Measurements from ENCODE around the gene CIZ1.
"Not testable (repeated sequence)": the region's sequence is repeated elsewhere in the genome, so short reads cannot be mapped to it uniquely, and the experiment has no call there.

The CIZ1 gene, protein sequence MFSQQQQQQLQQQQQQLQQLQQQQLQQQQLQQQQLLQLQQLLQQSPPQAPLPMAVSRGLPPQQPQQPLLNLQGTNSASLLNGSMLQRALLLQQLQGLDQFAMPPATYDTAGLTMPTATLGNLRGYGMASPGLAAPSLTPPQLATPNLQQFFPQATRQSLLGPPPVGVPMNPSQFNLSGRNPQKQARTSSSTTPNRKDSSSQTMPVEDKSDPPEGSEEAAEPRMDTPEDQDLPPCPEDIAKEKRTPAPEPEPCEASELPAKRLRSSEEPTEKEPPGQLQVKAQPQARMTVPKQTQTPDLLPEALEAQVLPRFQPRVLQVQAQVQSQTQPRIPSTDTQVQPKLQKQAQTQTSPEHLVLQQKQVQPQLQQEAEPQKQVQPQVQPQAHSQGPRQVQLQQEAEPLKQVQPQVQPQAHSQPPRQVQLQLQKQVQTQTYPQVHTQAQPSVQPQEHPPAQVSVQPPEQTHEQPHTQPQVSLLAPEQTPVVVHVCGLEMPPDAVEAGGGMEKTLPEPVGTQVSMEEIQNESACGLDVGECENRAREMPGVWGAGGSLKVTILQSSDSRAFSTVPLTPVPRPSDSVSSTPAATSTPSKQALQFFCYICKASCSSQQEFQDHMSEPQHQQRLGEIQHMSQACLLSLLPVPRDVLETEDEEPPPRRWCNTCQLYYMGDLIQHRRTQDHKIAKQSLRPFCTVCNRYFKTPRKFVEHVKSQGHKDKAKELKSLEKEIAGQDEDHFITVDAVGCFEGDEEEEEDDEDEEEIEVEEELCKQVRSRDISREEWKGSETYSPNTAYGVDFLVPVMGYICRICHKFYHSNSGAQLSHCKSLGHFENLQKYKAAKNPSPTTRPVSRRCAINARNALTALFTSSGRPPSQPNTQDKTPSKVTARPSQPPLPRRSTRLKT

DNA sequence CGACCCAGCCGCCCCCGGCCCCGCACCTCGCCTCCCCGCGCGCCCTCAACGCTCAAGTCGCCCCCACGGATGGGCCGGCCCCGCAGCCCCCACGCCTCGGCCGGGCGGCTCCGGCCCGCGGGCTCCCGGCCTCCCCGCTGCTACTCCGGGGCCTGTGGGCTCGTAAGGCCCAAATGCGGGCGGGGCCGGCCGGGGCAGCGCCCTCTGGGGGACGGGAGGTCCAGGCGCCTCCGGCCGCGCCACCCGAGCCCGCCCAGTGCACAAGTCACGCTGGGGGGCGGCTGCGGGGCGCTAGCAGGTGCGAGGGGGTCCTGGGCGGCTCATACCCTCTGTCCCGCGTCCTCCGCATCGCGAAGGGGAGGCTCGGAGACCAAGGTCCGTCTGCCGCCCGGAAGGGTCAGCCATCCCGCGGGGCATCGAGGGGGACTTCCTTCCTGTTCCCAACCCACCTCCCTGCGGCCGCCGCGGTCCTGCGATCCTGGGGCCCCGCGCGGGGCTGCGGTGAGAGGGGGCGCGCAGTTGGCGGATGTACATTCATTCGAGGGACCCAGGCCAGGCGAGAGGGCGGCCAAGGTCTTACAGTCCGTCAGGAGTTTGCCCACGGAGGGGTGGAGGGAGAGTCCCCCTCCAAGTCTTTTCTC is at the start of gene CIZ1:
Gene CIZ1 (minus strand): TSS at position 167 of the 641 bp plus-strand sequence. CDS start 715 bp downstream, outside the sequence.
- peak; percentile 64 to 76 for DNase-seq

DNA sequence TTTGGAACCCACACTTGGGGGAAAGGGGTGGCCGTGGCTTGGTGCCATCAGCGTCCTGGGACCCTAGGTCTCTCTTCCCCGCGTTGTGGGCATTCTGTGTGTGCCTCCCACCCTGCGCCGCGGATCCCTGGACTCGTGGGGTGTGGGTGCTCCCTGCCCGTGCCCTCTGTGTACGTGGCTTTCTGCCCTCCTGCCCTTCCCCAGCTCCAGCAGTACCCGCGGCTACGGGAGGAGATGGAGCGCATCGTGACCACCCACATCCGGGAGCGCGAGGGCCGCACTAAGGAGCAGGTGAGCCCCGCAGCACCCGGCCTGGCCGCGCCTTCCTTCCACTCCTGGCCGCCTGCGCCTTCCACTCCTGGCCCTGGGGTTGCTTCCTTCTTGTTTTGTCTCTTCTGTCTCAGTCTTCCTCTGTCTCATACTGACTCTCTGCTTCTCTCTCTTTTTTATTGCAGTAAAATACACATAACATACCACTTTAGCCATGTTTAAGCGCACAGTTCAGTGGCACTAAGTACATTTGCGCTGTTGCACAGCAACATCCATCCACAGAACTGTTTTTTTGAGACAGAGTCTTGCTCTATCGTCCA is 42.5 kb upstream of the CIZ1 start:
- no peak for DNase-seq

- DNase-seq, result no peak
Observed at GRCh38 chr9:128232528-128233428, 41.4 kb upstream of the CIZ1 start.

DNA sequence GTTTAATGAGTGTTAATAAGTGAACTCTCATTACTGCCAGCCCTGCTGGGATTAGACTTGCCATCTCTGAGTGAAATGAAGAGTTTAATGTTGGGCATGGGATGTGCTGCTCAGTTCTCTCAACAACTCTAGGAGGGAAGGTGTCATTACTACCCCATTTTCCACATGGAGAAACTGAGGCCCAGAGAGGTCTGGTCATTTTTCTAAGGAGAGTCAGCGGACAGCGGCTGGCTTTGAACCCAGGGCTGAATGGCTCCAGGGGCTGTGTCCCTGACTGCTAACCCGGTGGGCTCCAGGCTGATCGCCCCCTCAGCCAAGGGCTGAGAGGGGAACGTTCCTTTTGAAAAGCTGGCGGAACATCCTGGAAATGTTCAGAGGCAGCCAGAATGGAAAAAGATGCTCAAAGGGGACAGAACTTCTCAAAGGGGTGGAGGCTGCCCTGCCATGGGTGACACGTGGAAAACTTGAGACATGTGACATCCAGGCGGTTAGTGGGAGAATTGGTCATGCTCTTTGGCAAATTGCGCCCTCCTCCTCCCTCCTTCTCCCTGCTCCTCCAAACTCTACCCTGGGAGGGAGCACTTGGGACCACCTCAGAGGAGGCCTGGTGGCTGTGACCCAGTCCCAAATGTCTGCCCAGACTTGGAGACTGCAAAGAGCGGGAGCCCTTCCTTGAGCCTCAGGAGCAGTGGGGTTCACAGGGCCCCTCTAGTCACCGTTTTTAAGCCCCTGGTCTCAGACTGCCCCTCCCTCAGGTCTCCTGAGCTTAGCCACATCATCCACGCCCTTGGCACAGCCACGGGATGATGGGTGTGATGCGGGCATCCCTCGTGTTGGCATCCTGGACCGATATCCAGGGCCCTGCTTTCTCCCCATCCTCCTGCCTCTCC is 40.5 kb upstream of the CIZ1 start:
- no peak for DNase-seq

DNA sequence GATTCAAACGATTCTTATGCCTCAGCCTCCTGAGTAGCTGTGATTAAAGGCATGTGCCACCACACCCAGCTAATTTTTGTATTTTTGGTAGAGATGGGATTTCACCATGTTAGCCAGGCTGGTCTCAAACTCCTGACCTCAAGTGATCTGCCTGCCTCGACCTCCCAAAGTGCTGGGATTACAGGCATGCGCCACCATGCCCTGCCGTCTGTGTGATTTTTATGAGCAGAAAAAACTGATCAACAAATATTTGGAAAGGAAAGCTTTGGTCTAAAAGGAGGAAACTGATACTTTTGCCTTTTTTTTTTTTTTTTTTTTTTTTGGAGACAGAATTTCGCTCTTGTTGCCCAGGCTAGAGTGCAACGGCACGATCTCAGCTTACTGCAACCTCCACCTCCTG is 39.5 kb upstream of the CIZ1 start:
- DNase-seq, result not testable (repeated sequence)

DNA sequence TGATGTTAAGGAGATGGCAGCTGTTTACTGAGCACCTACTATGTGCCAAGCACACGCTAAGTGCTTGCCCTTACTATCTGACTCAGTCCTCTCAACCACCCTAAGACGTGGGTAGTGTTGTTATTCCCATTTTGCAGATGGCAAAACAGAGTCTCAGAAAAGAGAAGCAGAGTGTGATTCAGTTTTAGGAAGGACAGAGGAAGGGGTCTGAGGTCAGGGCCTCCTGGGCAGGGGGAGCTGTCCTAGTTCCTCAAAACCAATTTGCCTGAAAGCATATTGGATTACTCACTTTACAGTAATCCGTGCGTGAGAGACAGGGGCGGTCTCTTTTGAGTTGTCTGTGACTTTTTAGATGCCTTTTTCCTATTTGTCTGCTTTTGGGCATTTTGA is 35.0 kb upstream of the CIZ1 start:
- no peak for DNase-seq

GRCh38 chr9:128225770-128226411 is 34.5 kb upstream of the CIZ1 start:
- no peak for DNase-seq

DNA sequence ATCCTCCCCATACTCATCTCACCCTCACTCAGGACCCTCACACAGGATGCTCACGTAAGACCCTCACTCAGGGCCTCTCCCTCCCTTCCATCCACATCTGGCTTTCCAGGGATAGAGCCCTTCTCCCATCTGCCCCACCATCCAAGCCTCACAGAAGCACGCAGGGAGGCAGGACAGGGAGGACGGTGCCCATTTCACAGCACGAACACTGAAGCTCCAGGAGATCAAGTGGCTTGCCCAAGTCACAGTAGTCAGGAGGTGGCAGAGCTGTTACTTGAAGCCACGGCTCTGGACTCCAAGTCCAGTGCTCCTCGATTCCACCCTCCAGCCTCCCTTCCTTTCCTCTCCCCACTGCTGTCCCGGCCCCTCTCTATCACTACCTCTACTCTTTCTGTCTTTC is 33.5 kb upstream of the CIZ1 start:
- DNase-seq, result no peak

GRCh38 chr9:128222880-128223670 is 31.7 kb upstream of the CIZ1 start:
- DNase-seq, result no peak

- DNase-seq, result no peak
Observed at GRCh38 chr9:128222026-128222425, 30.7 kb upstream of the CIZ1 start.

- no peak for DNase-seq
Observed at GRCh38 chr9:128219831-128220230, 28.5 kb upstream of the CIZ1 start.

DNA sequence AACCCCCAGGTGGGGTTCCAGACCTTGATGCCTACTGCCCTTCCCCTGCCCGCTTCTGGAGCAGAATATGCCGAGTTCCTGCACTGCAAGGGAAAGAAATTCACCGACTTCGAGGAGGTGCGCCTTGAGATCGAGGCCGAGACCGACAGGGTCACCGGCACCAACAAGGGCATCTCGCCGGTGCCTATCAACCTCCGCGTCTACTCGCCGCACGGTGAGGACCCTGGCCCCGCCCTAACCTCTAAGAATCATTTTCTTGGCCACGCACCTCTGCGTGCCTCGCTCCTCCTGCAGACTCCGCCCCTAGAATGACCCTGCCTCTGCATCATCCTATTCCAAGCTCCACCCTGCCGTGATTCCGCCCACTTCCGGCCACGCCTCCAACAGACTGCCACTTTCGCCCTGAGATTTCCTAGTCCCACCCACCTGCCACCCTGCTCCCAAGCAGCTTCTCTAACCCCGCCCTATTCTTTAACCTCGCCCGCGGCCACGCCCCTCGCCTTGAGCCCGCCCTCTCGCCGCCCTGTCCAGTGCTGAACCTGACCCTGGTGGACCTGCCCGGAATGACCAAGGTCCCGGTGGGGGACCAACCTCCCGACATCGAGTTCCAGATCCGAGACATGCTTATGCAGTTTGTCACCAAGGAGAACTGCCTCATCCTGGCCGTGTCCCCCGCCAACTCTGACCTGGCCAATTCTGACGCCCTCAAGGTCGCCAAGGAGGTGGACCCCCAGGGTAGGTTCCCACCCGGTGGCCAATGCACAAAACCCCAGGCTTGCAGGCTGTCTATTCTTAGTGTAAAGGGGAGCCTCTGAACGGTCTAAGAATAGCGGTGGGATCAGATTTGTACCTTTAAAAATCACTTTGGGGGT is 27.4 kb upstream of the CIZ1 start:
- DNase-seq, result peak; percentile 91 to 92

DNA sequence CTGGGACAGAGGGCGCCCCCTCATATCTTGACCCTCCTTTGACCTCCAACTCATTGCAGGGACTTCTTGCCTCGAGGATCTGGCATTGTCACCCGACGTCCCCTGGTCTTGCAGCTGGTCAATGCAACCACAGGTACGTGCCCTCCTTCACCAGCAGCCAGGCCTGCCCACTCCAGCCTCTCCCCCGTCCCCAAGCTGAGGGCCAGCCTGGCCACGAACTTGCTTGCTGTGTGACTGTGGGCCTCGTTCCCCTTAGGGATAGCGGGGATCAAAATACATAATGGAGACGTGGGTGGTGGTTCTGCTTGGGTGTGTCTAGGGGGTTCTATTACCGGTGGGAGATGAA is 26.8 kb upstream of the CIZ1 start:
- DNase-seq, result no peak

DNA sequence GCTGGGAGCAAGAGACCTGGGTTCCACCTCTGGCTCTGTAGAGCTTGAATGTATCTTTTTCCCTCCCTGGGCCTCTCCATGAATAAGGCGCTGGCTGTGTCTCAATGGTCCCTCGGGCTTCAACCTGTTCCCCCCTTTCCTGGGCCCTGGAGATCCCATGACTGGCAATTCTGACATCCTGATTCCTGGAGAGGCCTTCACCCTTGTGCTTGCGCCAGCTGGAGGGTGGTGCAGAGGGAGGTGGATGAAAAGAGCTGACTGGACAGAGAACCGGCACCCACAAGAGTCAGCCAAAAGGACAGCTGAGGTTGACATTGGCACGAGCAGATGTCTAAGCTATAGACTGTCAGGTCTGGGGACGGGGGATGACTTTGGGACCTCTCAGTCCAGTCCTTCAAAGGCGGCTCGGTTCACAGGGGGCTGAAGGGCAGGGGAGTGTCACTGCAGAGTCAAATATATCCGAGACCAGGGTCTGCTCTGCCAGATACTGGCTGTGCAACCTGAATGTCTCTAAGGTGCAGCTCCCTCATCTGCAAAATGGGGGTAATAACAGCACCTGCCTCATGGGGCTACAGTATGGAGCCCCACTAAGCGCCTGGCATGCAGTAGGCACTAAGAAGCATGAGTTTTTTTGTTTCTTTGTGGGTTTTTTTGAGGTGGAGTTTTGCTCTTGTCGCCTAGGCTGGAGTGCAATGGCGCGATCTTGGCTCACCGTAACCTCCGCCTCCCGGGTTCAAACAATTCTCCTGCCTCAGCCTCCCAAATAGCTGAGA is 25.6 kb upstream of the CIZ1 start:
- DNase-seq, result no peak

- DNase-seq, result no peak
Observed at GRCh38 chr9:128215491-128216409, 24.4 kb upstream of the CIZ1 start.

All from stimulated activated CD4-positive, alpha-beta T cell treated with anti-CD3 and anti-CD28 coated beads, Interleukin-4, amount 100 ng/mL, for 4 hours (primary cell).